Progenitor cell of endocrine pancreas (in vitro differentiated cells): ENCODE measurements around the gene MAP3K5. TPM values are rescaled to one million over a fixed set of nuclear protein-coding genes. Genes with fewer than 3 reads are reported as not detected.
A peak's percentile ranks its signal among the peaks of the same experiment; 100 is the strongest.

Experiments used
- DNase-seq: peaks from one replicate; pipeline ENCODE4 v3.0.0; 2021; ENCODE audit warnings: low spot score; ENCODE audit not compliant: unreplicated experiment
- H3K27ac Mint-ChIP-seq: 2 replicates; pipeline ENCODE4 v1.8.0; 2021; ENCODE audit warnings: mild to moderate bottlenecking, moderate library complexity, mixed read lengths
- H3K27me3 Mint-ChIP-seq: 2 replicates; pipeline ENCODE4 v1.8.0; 2021; ENCODE audit warnings: mixed read lengths
- H3K36me3 Mint-ChIP-seq: 2 replicates; pipeline ENCODE4 v1.8.0; 2022; ENCODE audit warnings: mixed read lengths; ENCODE audit not compliant: insufficient read depth
- H3K4me1 Mint-ChIP-seq: 2 replicates; pipeline ENCODE4 v1.8.0; 2021; ENCODE audit warnings: low read depth, mixed read lengths
- H3K4me3 Mint-ChIP-seq: 2 replicates; pipeline ENCODE4 v1.8.0; 2021; ENCODE audit warnings: low read depth, mild to moderate bottlenecking, moderate library complexity, mixed read lengths
- H3K9me3 Mint-ChIP-seq: 2 replicates; pipeline ENCODE4 v1.8.0; 2021; ENCODE audit warnings: low read depth, mixed read lengths
- total RNA-seq: library from RNA; stranded (reverse); gene quantifications from 2 replicates; pipeline ENCODE4 v1.2.1, GENCODE V29; 2021
- TF ChIP-seq, protein P1 (sequence below): fragments of 200-600 bp; sonication (generic); IDR thresholded peaks from one replicate; pipeline ENCODE4 v1.5.0; 2021; ENCODE audit warnings: antibody characterized with exemption, mild to moderate bottlenecking; ENCODE audit not compliant: unreplicated experiment

Gene MAP3K5
- total RNA-seq, 1 donor from 2014 or later, result 1.1 TPM

GRCh38 chr6:136511926-136512325 is 280.4 kb downstream of the MAP3K5 start:
- Mint-ChIP-seq H3K27ac (peak overlapping the region; percentile 84), H3K4me3 (no peak overlapping the region), H3K9me3 (no peaks in the 10 kb centered on the region), H3K4me1 (peaks cover 38% of the 10 kb centered on the region), H3K27me3 (no peaks in the 10 kb centered on the region), H3K36me3 (peaks cover 24% of the 10 kb centered on the region)
- TF ChIP-seq, protein P1, sequence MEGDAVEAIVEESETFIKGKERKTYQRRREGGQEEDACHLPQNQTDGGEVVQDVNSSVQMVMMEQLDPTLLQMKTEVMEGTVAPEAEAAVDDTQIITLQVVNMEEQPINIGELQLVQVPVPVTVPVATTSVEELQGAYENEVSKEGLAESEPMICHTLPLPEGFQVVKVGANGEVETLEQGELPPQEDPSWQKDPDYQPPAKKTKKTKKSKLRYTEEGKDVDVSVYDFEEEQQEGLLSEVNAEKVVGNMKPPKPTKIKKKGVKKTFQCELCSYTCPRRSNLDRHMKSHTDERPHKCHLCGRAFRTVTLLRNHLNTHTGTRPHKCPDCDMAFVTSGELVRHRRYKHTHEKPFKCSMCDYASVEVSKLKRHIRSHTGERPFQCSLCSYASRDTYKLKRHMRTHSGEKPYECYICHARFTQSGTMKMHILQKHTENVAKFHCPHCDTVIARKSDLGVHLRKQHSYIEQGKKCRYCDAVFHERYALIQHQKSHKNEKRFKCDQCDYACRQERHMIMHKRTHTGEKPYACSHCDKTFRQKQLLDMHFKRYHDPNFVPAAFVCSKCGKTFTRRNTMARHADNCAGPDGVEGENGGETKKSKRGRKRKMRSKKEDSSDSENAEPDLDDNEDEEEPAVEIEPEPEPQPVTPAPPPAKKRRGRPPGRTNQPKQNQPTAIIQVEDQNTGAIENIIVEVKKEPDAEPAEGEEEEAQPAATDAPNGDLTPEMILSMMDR, result no peak
- no peak for DNase-seq

- peaks cover 39% of the 10 kb centered on the region for H3K4me1 Mint-ChIP-seq
- H3K36me3 Mint-ChIP-seq, result peaks cover 25% of the 10 kb centered on the region
- no peak for DNase-seq
- H3K27me3 Mint-ChIP-seq, result no peaks in the 10 kb centered on the region
- H3K9me3 Mint-ChIP-seq, result no peaks in the 10 kb centered on the region
- no peak overlapping the region for H3K27ac Mint-ChIP-seq
- no peak overlapping the region for H3K4me3 Mint-ChIP-seq
- TF ChIP-seq, protein P1, result no peak
Observed at GRCh38 chr6:136511397-136511796, 280.9 kb downstream of the MAP3K5 start.

DNA sequence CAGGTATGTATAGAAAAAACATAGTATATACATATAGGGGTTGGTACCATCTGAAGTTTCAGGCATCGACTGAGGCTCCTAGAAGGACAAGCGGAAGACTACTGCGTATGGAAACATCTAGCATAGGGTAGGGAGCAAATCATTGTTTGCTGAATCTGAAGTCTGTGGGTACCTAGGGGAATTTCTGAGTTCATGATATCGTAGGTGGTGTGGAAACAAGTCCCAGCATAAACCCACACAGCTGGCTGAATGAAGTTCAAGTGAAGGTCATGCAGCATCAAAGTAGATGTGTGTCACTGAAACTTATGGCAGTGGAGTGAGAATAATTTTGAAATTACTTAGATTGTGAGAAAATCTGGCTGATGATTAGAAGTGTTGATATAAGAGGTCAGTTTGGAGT is 281.5 kb downstream of the MAP3K5 start:
- Mint-ChIP-seq H3K27ac (peak overlapping the region; percentile 53), H3K27me3 (no peaks in the 10 kb centered on the region)
- DNase-seq, result no peak

DNA sequence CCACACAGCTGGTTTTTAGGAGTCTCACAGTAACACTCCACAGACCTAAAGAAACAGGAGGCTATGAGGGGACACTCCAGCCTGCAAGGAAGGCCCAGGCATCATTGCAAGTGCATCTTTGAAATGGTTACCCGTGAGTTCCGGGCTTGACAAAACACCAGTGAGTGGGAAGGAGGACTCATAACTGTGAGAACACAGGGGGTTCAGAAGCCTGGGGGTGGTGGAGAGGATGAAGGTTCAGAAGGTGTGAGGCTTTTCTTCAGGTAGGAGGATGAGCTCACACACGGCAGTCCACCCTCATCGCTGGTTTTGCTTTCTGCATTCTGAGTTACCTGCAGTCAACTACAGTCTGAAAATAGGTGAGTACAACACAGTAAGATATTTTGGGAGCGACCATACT is 282.0 kb downstream of the MAP3K5 start:
- peaks cover 32% of the 10 kb centered on the region for H3K4me1 Mint-ChIP-seq
- H3K4me3 Mint-ChIP-seq, result no peak overlapping the region
- no peaks in the 10 kb centered on the region for H3K9me3 Mint-ChIP-seq
- peaks cover 24% of the 10 kb centered on the region for H3K36me3 Mint-ChIP-seq
- TF ChIP-seq, protein P1, result no peak
- DNase-seq, result no peak
- no peak overlapping the region for H3K27ac Mint-ChIP-seq
- H3K27me3 Mint-ChIP-seq, result no peaks in the 10 kb centered on the region

More for the DNA sequence above, 281.5 kb downstream of the MAP3K5 start:
- Mint-ChIP-seq H3K4me3 (peak overlapping the region; percentile 1), H3K9me3 (no peaks in the 10 kb centered on the region), H3K4me1 (peaks cover 35% of the 10 kb centered on the region), H3K36me3 (peaks cover 25% of the 10 kb centered on the region)
- TF ChIP-seq, protein P1, result no peak

- no peak overlapping the region for H3K4me3 Mint-ChIP-seq
- H3K27ac Mint-ChIP-seq, result peak overlapping the region; percentile 56
- no peaks in the 10 kb centered on the region for H3K27me3 Mint-ChIP-seq
- peaks cover 13% of the 10 kb centered on the region for H3K36me3 Mint-ChIP-seq
- TF ChIP-seq, protein P1, result no peak
- DNase-seq, result no peak
- H3K4me1 Mint-ChIP-seq, result peaks cover 26% of the 10 kb centered on the region
- H3K9me3 Mint-ChIP-seq, result no peaks in the 10 kb centered on the region
Observed at GRCh38 chr6:136508725-136509392, 283.4 kb downstream of the MAP3K5 start.

Other genes starting within 250 kb of the MAP3K5 start
- gene MAP7, start 242.1 kb downstream of the MAP3K5 start, total RNA-seq, result 90.3 and 101 TPM in 2 replicates
- 6.9 and 9.0 TPM in 2 replicates for gene PEX7, start 30.1 kb upstream of the MAP3K5 start, total RNA-seq
- gene SLC35D3, start 129.8 kb upstream of the MAP3K5 start, total RNA-seq, result 0.13 TPM in 1 of 2 replicates, not detected in the other